ENCODE results near the gene ST14. TPM values are rescaled to one million over a fixed set of nuclear protein-coding genes. Genes with fewer than 3 reads are reported as not detected.
A peak's percentile ranks its signal among the peaks of the same experiment; 100 is the strongest.

ST14 gene
- total RNA-seq, 4 donors from 2014 or later: 0.62 to 16.5 (median 1.8) TPM

GRCh38 chr11:130146796-130147195 is 12.8 kb upstream of the ST14 start:
- Histone ChIP-seq H3K27ac (peak overlapping the region in 3 of 4 donors; percentile 5 to 71 (median 70)), H3K4me1 (peaks cover 0 to 47% (median 7%) of the 10 kb centered on the region in 3 donors), H3K27me3 (no peaks in the 10 kb centered on the region), H3K4me3 (no peak overlapping the region), H3K36me3 (peaks cover 0 to 51% of the 10 kb centered on the region in 2 donors), H3K9me3 (no peaks in the 10 kb centered on the region)
- 58% methylated on average over 5 of the region's 5 CpGs; no CpG with 5 or more reads in 1 of the 2 donors for WGBS, 2 donors (ENCODE audit: low coverage in 1 of 2)
- TF ChIP-seq CTCF (IDR thresholded peaks at IDR 0.05) (no peak), POLR2A (IDR thresholded peaks at IDR 0.05) (no peak), POLR2AphosphoS5 (IDR thresholded peaks at IDR 0.05) (no peak)
- peak; percentile 82 for ATAC-seq

- whole genome bisulfite sequencing, 2 donors (ENCODE audit: low coverage in 1 of 2): 85 to 95% methylated on average over 9 to 12 of the region's 12 CpGs
- Histone ChIP-seq H3K4me1 (peaks cover 0 to 28% (median 7%) of the 10 kb centered on the region in 3 donors), H3K27ac (no peak overlapping the region), H3K27me3 (no peaks in the 10 kb centered on the region), H3K4me3 (no peak overlapping the region), H3K36me3 (peaks cover 0 to 31% of the 10 kb centered on the region in 2 donors), H3K9me3 (no peaks in the 10 kb centered on the region)
- TF ChIP-seq CTCF (IDR thresholded peaks at IDR 0.05) (no peak), POLR2A (IDR thresholded peaks at IDR 0.05) (no peak)
- no peak for ATAC-seq
These were observed 10.7 kb upstream of the ST14 start for GRCh38 chr11:130148796-130149326.

- WGBS, 2 donors (ENCODE audit: low coverage in 1 of 2): 89 to 94% methylated on average over 2 to 3 of the region's 7 CpGs
- ATAC-seq: no peak
- Histone ChIP-seq H3K27ac (no peak overlapping the region), H3K4me1 (peaks cover 0 to 9% (median 0%) of the 10 kb centered on the region in 3 donors), H3K27me3 (no peaks in the 10 kb centered on the region), H3K9me3 (no peaks in the 10 kb centered on the region), H3K36me3 (peaks cover 0 to 13% of the 10 kb centered on the region in 2 donors), H3K4me3 (no peak overlapping the region)
- TF ChIP-seq POLR2AphosphoS5 (IDR thresholded peaks at IDR 0.05) (no peak), CTCF (IDR thresholded peaks at IDR 0.05) (no peak), EP300 (IDR thresholded peaks at IDR 0.05) (no peak), POLR2A (IDR thresholded peaks at IDR 0.05) (no peak)
These were observed 8.8 kb upstream of the ST14 start for GRCh38 chr11:130150790-130151189.

- TF ChIP-seq CTCF (IDR thresholded peaks at IDR 0.05): no peak
- TF ChIP-seq POLR2A (IDR thresholded peaks at IDR 0.05): no peak
- no peak for TF ChIP-seq POLR2AphosphoS5 (IDR thresholded peaks at IDR 0.05)
- no peak for TF ChIP-seq EP300 (IDR thresholded peaks at IDR 0.05)
- no peaks in the 10 kb centered on the region for H3K27me3 ChIP-seq
- no peaks in the 10 kb centered on the region for H3K9me3 ChIP-seq
- H3K36me3 ChIP-seq: peaks cover 0 to 10% of the 10 kb centered on the region in 2 donors
- H3K4me1 ChIP-seq: peaks cover 0 to 5% (median 0%) of the 10 kb centered on the region in 3 donors
- WGBS, 2 donors (ENCODE audit: low coverage in 1 of 2): 75 to 88% methylated on average over 1 of the region's 1 CpG
- H3K4me3 ChIP-seq: no peak overlapping the region
- H3K27ac ChIP-seq: no peak overlapping the region
- no peak for ATAC-seq
These were observed 8.4 kb upstream of the ST14 start for GRCh38 chr11:130151196-130151595.
